ENCODE measurements around the gene RFNG.

Gene RFNG

GRCh38 chr17:82004517-82005455 lies 46.8 kb downstream of the RFNG start:
- H3K4me3 ChIP-seq (ENCODE audit: low read depth, low read length), result no peak overlapping the region

GRCh38 chr17:82003411-82004381 lies 47.9 kb downstream of the RFNG start:
- H3K4me3 ChIP-seq (ENCODE audit: low read depth, low read length), result no peak overlapping the region

- no peak overlapping the region for H3K4me3 ChIP-seq (ENCODE audit: low read depth, low read length)
These were observed 50.0 kb downstream of the RFNG start for GRCh38 chr17:82001571-82002056.

- no peak overlapping the region for H3K4me3 ChIP-seq (ENCODE audit: low read depth, low read length)
These were observed 50.6 kb downstream of the RFNG start for GRCh38 chr17:82000803-82001570.

GRCh38 chr17:81999976-82000802 lies 51.4 kb downstream of the RFNG start:
- no peak overlapping the region for H3K4me3 ChIP-seq (ENCODE audit: low read depth, low read length)

- H3K4me3 ChIP-seq (ENCODE audit: low read depth, low read length), result no peak overlapping the region
These were observed 52.0 kb downstream of the RFNG start for GRCh38 chr17:81999587-81999975.

GRCh38 chr17:81998691-81999438 lies 52.7 kb downstream of the RFNG start:
- H3K4me3 ChIP-seq (ENCODE audit: low read depth, low read length), result no peak overlapping the region

- no peak overlapping the region for H3K4me3 ChIP-seq (ENCODE audit: low read depth, low read length)
These were observed 53.4 kb downstream of the RFNG start for GRCh38 chr17:81998212-81998611.

Data from iPS-11a (cell line).